Inferior parietal cortex (tissue), 1 donor: Measurements from ENCODE around the gene AGPS.
A peak's percentile ranks its signal among the peaks of the same experiment; 100 is the strongest.
"Not testable (repeated sequence)": the region's sequence is repeated elsewhere in the genome, so short reads cannot be mapped to it uniquely, and the experiment has no call there.

ENCODE experiments used
- DNase-seq: peaks from one replicate; pipeline ENCODE4 v3.0.0-alpha.2; 2016; ENCODE audit errors: extremely low spot score

The AGPS gene

GRCh38 chr2:177385151-177385550, 7.4 kb upstream of the AGPS start:
- DNase-seq, result no peak

- peak; percentile 15 for DNase-seq
Observed at GRCh38 chr2:177391822-177392372, 676 bp upstream of the AGPS start.

- DNase-seq, result peak; percentile 15
Observed at GRCh38 chr2:177393203-177393755, 706 bp downstream of the AGPS start.

- no peak for DNase-seq
Observed at GRCh38 chr2:177393824-177394593, 1.4 kb downstream of the AGPS start.

GRCh38 chr2:177394594-177394973, 2.0 kb downstream of the AGPS start:
- DNase-seq, result no peak

GRCh38 chr2:177395351-177396065, 2.9 kb downstream of the AGPS start:
- DNase-seq, result no peak

- no peak for DNase-seq
Observed at GRCh38 chr2:177396703-177397460, 4.3 kb downstream of the AGPS start.

- no peak for DNase-seq
Observed at GRCh38 chr2:177397481-177398289, 5.1 kb downstream of the AGPS start.

- DNase-seq, result no peak
Observed at GRCh38 chr2:177398290-177398683, 5.7 kb downstream of the AGPS start.

- DNase-seq, result no peak
Observed at GRCh38 chr2:177398791-177399190, 6.2 kb downstream of the AGPS start.

GRCh38 chr2:177399376-177399775, 6.8 kb downstream of the AGPS start:
- no peak for DNase-seq

GRCh38 chr2:177400337-177400923, 7.9 kb downstream of the AGPS start:
- no peak for DNase-seq

GRCh38 chr2:177402096-177402495, 9.5 kb downstream of the AGPS start:
- no peak for DNase-seq

GRCh38 chr2:177403838-177404237, 11.3 kb downstream of the AGPS start:
- DNase-seq, result no peak

- DNase-seq, result no peak
Observed at GRCh38 chr2:177404243-177404642, 11.7 kb downstream of the AGPS start.

- DNase-seq, result no peak
Observed at GRCh38 chr2:177405029-177405692, 12.6 kb downstream of the AGPS start.

GRCh38 chr2:177406182-177406581, 13.6 kb downstream of the AGPS start:
- no peak for DNase-seq

GRCh38 chr2:177407031-177407430, 14.5 kb downstream of the AGPS start:
- no peak for DNase-seq

GRCh38 chr2:177410629-177411028, 18.1 kb downstream of the AGPS start:
- DNase-seq, result not testable (repeated sequence)

GRCh38 chr2:177413703-177414102, 21.1 kb downstream of the AGPS start:
- no peak for DNase-seq
